Body of pancreas (tissue), 4 donors: ENCODE measurements around the gene CACNG3. TPM values are rescaled to one million over a fixed set of nuclear protein-coding genes. Genes with fewer than 3 reads are reported as not detected.

Experiments
- ATAC-seq: fragments of 150-250 bp; one replicate; pipeline ENCODE4 v1.9.1; 2016
- DNase-seq, 4 donors: peaks; one replicate each; pipeline ENCODE4 v3.0.0-alpha.2; 2019
- H3K27ac ChIP-seq, 4 donors: fragments of 200-600 bp; sonication (generic); 1 replicate in 3 of 4; 2 replicates in 1 of 4; pipeline versions ENCODE4 v1.5.1 to v1.6.1; 2016 to 2019; ENCODE audit warnings: mild to moderate bottlenecking in 1 of 4, mixed read lengths in 1 of 4, moderate library complexity in 1 of 4
- H3K27me3 ChIP-seq, 2 donors: fragments of 200-600 bp; sonication (generic); one replicate each; pipeline ENCODE4 v1.6.0; 2016; ENCODE audit warnings: mild to moderate bottlenecking in 1 of 2
- H3K36me3 ChIP-seq, 2 donors: fragments of 200-600 bp; sonication (generic); replicated peaks in 1 of 2; 2 replicates each; pipeline ENCODE4 v1.5.1; 2016; ENCODE audit warnings: low read depth in 2 of 2; ENCODE audit not compliant: insufficient read depth in 1 of 2
- H3K4me1 ChIP-seq: fragments of 200-600 bp; sonication (generic); one replicate; pipeline ENCODE4 v1.6.0; 2016
- H3K4me3 ChIP-seq, 2 donors: fragments of 200-600 bp; sonication (generic); 1 replicate in 1 of 2; 2 replicates in 1 of 2; pipeline ENCODE4 v1.5.1; 2016 to 2019
- H3K9me3 ChIP-seq, 3 donors: fragments of 200-600 bp; sonication (generic); 1 replicate in 2 of 3; 2 replicates in 1 of 3; pipeline ENCODE4 v1.5.1; 2016
- POLR2A ChIP-seq, 3 donors: fragments of 450-650 bp; IDR thresholded peaks; one replicate each; pipeline ENCODE4 v1.6.1; 2016; ENCODE audit warnings: antibody characterized with exemption in 3 of 3, mild to moderate bottlenecking in 2 of 3
- WGBS, 2 donors: methylation state at CpG; one replicate each; pipeline ENCODE4 v1.1.5; 2017; 5-methylcytosine and 5-hydroxymethylcytosine counted together
- intact Hi-C: fragments of 100-400 bp; cut with DNase I; formaldehyde crosslinking; loops from one replicate; pipeline ENCODE4 v1.15.1; 2023
- total RNA-seq, 2 donors: library from RNA; depleted of rRNA; stranded (reverse); fragments of >200 nt; gene quantifications; one replicate each; pipeline ENCODE4 v1.1.0, GENCODE V29; 2016
- TF ChIP-seq, protein P1 (sequence below), 7 experiments: fragments of 450-650 bp in 4 of 7; fragments of 200-600 bp in 3 of 7; sonication (generic) in 3 of 7; IDR thresholded peaks; one replicate each; pipeline ENCODE4 v1.5.1; 2016 to 2019; ENCODE audit warnings: antibody characterized with exemption in 7 of 7

Gene CACNG3
- total RNA-seq, 2 donors from 2014 or later, result not detected

DNA sequence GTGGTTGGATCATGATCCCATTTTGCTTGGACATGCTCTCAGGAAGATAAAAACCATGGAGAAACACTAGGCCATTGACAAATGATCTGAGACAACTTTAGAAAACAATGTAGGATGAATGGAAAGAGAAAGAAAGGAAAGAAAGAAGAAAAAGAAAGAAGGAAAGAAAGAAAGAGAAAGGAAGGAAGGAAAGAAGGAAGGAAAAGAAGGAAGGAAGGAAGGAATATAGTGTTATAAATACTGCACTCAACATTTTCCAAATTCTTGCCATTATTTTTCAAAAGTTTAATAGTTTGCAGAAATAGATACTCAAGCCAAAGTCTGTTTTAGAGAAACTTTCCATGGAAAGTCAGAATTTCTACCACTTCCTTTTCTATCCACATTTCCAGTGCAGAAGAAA is 39.2 kb upstream of the CACNG3 start:
- Histone ChIP-seq H3K27ac (no peak overlapping the region), H3K4me3 (no peak overlapping the region), H3K9me3 (no peaks in the 10 kb centered on the region), H3K4me1 (no peaks in the 10 kb centered on the region), H3K36me3 (no peaks in the 10 kb centered on the region), H3K27me3 (no peaks in the 10 kb centered on the region)
- intact Hi-C loops, result no loop called here
- TF ChIP-seq, protein P1, sequence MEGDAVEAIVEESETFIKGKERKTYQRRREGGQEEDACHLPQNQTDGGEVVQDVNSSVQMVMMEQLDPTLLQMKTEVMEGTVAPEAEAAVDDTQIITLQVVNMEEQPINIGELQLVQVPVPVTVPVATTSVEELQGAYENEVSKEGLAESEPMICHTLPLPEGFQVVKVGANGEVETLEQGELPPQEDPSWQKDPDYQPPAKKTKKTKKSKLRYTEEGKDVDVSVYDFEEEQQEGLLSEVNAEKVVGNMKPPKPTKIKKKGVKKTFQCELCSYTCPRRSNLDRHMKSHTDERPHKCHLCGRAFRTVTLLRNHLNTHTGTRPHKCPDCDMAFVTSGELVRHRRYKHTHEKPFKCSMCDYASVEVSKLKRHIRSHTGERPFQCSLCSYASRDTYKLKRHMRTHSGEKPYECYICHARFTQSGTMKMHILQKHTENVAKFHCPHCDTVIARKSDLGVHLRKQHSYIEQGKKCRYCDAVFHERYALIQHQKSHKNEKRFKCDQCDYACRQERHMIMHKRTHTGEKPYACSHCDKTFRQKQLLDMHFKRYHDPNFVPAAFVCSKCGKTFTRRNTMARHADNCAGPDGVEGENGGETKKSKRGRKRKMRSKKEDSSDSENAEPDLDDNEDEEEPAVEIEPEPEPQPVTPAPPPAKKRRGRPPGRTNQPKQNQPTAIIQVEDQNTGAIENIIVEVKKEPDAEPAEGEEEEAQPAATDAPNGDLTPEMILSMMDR (IDR thresholded peaks at IDR 0.05), result no peak
- TF ChIP-seq POLR2A (IDR thresholded peaks at IDR 0.05), result no peak
- no peak for DNase-seq
- no peak for ATAC-seq

DNA sequence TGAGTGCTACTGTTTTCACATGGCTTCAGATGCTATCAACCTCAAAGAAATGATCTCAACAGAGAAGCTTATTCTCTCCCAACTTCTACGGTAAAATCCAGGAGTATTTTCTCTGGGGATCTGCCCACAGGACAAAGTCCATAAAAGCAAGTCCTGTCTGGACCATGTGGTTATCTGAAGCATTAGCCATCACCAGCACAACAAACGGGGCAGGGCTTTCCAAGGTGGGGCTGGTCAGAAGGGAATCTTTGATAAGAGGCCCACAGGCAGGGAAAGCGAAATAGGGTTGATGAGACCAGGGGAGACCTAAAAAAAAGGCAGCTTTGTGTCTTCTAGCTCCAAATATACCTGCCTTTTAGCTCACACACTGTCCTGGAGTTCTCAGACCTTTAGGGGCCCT is 38.7 kb upstream of the CACNG3 start:
- H3K4me3 ChIP-seq, result no peak overlapping the region
- no peak overlapping the region for H3K27ac ChIP-seq
- no peaks in the 10 kb centered on the region for H3K4me1 ChIP-seq
- intact Hi-C loops, result no loop called here
- 37 to 42% methylated on average over 3 of the region's 3 CpGs for WGBS, 2 donors
- ATAC-seq (no peak), DNase-seq (no peak)
- no peaks in the 10 kb centered on the region for H3K36me3 ChIP-seq
- H3K27me3 ChIP-seq, result no peaks in the 10 kb centered on the region
- no peak for TF ChIP-seq POLR2A (IDR thresholded peaks at IDR 0.05)
- TF ChIP-seq, protein P1 (IDR thresholded peaks at IDR 0.05), result no peak
- H3K9me3 ChIP-seq, result no peaks in the 10 kb centered on the region

DNA sequence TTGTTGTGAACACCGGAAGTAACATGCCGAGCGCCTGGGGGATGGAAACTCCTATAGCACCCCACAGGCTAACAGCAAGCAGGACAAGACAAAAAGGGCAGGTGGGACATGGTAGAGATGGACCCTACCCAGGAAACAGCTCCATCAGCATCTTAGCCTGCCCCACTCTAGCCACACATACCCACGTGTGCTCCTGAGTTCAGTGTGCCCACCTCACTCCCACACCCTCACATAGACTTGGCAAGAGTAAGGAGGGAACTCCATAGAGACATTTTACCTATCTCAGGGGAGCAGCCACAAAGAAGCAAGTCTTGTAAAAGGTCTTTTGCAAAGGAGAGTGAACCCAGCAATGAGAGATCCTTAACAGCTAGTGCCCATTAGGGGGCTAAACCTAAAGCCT is 37.8 kb upstream of the CACNG3 start:
- H3K4me1 ChIP-seq, result no peaks in the 10 kb centered on the region
- H3K27ac ChIP-seq, result no peak overlapping the region
- intact Hi-C loops, result no loop called here
- WGBS, 2 donors, result 71 to 87% methylated on average over 4 of the region's 4 CpGs
- ATAC-seq, result no peak
- no peaks in the 10 kb centered on the region for H3K9me3 ChIP-seq
- no peaks in the 10 kb centered on the region for H3K27me3 ChIP-seq
- DNase-seq, result no peak
- H3K36me3 ChIP-seq, result no peaks in the 10 kb centered on the region
- H3K4me3 ChIP-seq, result no peak overlapping the region
- TF ChIP-seq, protein P1 (IDR thresholded peaks at IDR 0.05), result no peak
- no peak for TF ChIP-seq POLR2A (IDR thresholded peaks at IDR 0.05)

DNA sequence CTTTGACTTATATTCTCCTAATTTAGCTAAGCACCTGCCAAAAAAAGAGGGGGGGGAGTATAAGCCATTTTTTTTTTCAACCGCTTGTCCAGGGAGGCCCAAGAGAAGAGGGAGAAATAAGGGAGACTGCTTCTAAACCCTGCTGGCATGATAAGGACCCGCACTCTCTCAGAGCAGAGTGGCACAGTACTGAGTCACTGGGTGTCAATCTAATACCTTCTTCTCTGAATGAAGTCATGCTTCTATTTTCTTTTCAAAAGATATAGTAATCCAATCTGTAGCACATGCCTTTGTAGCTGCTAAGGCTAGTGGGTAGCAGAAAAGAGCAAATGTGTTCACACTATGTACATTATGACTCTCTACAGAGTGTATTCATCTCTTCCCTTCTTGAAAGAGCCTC is 34.9 kb upstream of the CACNG3 start:
- no peaks in the 10 kb centered on the region for H3K4me1 ChIP-seq
- H3K36me3 ChIP-seq, result no peaks in the 10 kb centered on the region
- DNase-seq (no peak), ATAC-seq (no peak)
- intact Hi-C loops, result no loop called here
- H3K27ac ChIP-seq, result no peak overlapping the region
- 70 to 81% methylated on average over 2 of the region's 2 CpGs for WGBS, 2 donors
- TF ChIP-seq, protein P1 (IDR thresholded peaks at IDR 0.05), result no peak
- no peak for TF ChIP-seq POLR2A (IDR thresholded peaks at IDR 0.05)
- H3K4me3 ChIP-seq, result no peak overlapping the region
- H3K27me3 ChIP-seq, result no peaks in the 10 kb centered on the region
- no peaks in the 10 kb centered on the region for H3K9me3 ChIP-seq

DNA sequence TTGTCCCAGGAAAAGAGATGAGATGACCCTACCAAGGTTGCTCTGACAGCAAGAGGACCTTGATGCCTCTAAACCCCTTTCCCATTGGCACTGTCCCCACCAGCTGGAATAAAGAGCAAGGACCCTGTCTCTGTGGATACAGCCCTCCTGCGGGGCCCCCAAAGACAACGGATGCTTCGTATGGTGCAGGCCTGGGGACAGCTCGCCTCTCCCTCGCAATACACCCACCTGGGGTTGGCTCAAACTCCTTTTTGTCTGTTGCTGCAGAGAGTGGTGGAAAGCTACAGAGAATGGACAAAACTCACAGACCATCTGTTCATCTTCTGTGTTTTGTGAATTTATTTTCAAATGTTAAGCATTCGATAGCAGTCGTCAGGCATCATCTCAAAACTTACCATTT is 27.6 kb upstream of the CACNG3 start:
- Histone ChIP-seq H3K4me1 (no peaks in the 10 kb centered on the region), H3K9me3 (no peaks in the 10 kb centered on the region), H3K27ac (no peak overlapping the region), H3K36me3 (no peaks in the 10 kb centered on the region), H3K27me3 (no peaks in the 10 kb centered on the region), H3K4me3 (no peak overlapping the region)
- intact Hi-C loops, result no loop called here
- TF ChIP-seq, protein P1 (IDR thresholded peaks at IDR 0.05), result no peak
- no peak for TF ChIP-seq POLR2A (IDR thresholded peaks at IDR 0.05)
- no peak for DNase-seq
- no peak for ATAC-seq
- WGBS, 2 donors, result 70 to 72% methylated on average over 7 of the region's 7 CpGs
